Subcutaneous abdominal adipose tissue (tissue), 5 donors: Measurements from ENCODE around the gene DUSP2.

Source experiments
- H3K27ac ChIP-seq: one replicate; pipeline ENCODE4 v1.7.0; 2013; ENCODE audit warnings: low read depth, mild to moderate bottlenecking, inconsistent platforms, low read length, moderate library complexity
- H3K27me3 ChIP-seq, 5 donors: one replicate each; pipeline ENCODE4 v1.7.0; 2013; ENCODE audit warnings: low read length in 5 of 5, inconsistent platforms in 1 of 5; ENCODE audit not compliant: control insufficient read depth in 5 of 5, insufficient read depth in 4 of 5
- H3K36me3 ChIP-seq, 5 donors: one replicate each; pipeline ENCODE4 v1.7.0; 2013; ENCODE audit warnings: low read length in 5 of 5; ENCODE audit not compliant: control insufficient read depth in 5 of 5, insufficient read depth in 5 of 5
- H3K4me1 ChIP-seq, 5 donors: one replicate each; pipeline ENCODE4 v1.7.0; 2013; ENCODE audit warnings: low read length in 5 of 5, mild to moderate bottlenecking in 3 of 5, moderate library complexity in 1 of 5; ENCODE audit not compliant: control insufficient read depth in 5 of 5, insufficient read depth in 5 of 5
- H3K4me3 ChIP-seq, 5 donors: one replicate each; pipeline ENCODE4 v1.7.0; 2013; ENCODE audit warnings: low read length in 5 of 5, low read depth in 1 of 5
- H3K9ac ChIP-seq, 5 donors: one replicate each; pipeline ENCODE4 v1.7.0; 2013; ENCODE audit warnings: low read length in 5 of 5, mild to moderate bottlenecking in 4 of 5, moderate library complexity in 3 of 5
- H3K9me3 ChIP-seq, 5 donors: one replicate each; pipeline ENCODE4 v1.7.0; 2013; ENCODE audit warnings: low read length in 5 of 5; ENCODE audit not compliant: control insufficient read depth in 5 of 5
- donor health status: healthy.
- donor health status: healthy.
- donor health status: healthy.
- donor health status: healthy.
- donor health status: healthy.

DUSP2 gene

DNA sequence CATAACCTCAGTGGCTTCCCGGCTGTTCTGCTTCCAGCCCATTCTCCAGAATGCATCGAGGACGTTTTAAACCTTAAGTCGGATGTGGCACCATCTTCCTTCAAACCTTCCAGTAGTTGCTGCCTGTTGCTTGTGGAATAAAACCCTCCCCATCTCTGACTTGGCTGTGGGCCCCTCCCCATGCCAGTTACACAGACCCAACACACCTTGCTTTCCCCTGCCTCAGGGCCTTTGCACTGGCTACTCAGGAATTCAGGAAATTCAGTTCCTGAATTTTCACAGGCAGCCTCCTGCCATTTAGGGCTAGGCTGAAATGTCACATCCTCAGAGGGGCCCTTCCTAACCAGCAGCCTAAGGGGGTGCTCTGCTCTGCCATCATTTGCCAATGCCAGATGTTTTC lies 23.8 kb downstream of the DUSP2 start:
- Histone ChIP-seq H3K9ac (no peak overlapping the region), H3K36me3 (no peaks in the 10 kb centered on the region), H3K4me1 (peaks cover 0 to 12% (median 4%) of the 10 kb centered on the region in 5 donors), H3K9me3 (no peaks in the 10 kb centered on the region), H3K27me3 (peaks cover 27 to 46% (median 30%) of the 10 kb centered on the region in 5 donors), H3K4me3 (no peak overlapping the region), H3K27ac (no peak overlapping the region)

- H3K4me1 ChIP-seq = peaks cover 0 to 17% (median 7%) of the 10 kb centered on the region in 5 donors
- no peaks in the 10 kb centered on the region for H3K9me3 ChIP-seq
- no peaks in the 10 kb centered on the region for H3K36me3 ChIP-seq
- no peak overlapping the region for H3K4me3 ChIP-seq
- no peak overlapping the region for H3K9ac ChIP-seq
- no peak overlapping the region for H3K27ac ChIP-seq
- peaks cover 28 to 49% (median 32%) of the 10 kb centered on the region in 5 donors for H3K27me3 ChIP-seq
Measured at GRCh38 chr2:96120991-96121390, 24.2 kb downstream of the DUSP2 start.

- Histone ChIP-seq H3K4me3 (no peak overlapping the region), H3K4me1 (peaks cover 0 to 18% (median 10%) of the 10 kb centered on the region in 5 donors), H3K27me3 (peaks cover 33 to 55% (median 37%) of the 10 kb centered on the region in 5 donors), H3K27ac (no peak overlapping the region), H3K9ac (no peak overlapping the region), H3K9me3 (no peaks in the 10 kb centered on the region), H3K36me3 (no peaks in the 10 kb centered on the region)
Measured at GRCh38 chr2:96120091-96120720, 25.0 kb downstream of the DUSP2 start.

- Histone ChIP-seq H3K9me3 (no peaks in the 10 kb centered on the region), H3K4me1 (peaks cover 0 to 18% (median 10%) of the 10 kb centered on the region in 5 donors), H3K27ac (no peak overlapping the region), H3K9ac (no peak overlapping the region), H3K27me3 (peaks cover 33 to 59% (median 37%) of the 10 kb centered on the region in 5 donors), H3K4me3 (no peak overlapping the region), H3K36me3 (no peaks in the 10 kb centered on the region)
Measured at GRCh38 chr2:96119389-96119751, 25.9 kb downstream of the DUSP2 start.

DNA sequence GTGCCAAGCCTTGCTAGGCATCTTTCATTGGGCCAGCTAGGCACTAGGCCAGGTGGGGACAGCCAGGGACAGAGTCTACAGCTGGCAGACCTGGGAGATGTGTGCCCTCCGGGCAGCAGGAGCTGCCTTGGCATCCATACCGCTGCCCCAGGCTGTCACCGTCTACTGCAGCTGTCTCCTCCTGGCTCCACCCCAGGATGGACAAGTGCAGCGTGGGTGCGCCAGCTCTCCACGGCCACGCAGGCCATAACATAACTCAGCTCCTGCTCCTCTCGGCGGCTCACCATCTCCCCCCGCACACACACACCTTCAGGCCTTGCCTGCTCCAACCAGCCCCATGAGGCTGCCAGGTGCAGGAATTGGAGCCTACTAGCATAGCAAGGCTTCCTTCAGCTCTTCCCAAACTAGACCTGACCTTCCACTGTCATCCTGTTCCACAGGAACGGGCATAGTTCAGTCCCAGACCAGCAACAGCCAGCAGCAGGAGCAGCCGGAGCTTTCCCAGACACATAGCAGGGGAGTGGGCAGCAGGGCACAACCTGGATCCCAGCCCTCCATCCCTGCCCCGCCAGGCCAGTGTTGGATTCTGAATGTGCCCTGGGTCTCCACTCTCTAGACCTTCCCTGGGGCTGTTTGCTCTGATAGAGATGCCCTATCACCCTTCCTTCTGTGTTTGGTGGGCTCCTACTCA lies 26.4 kb downstream of the DUSP2 start:
- peaks cover 33 to 61% (median 37%) of the 10 kb centered on the region in 5 donors for H3K27me3 ChIP-seq
- no peaks in the 10 kb centered on the region for H3K36me3 ChIP-seq
- H3K4me1 ChIP-seq = peaks cover 0 to 18% (median 10%) of the 10 kb centered on the region in 5 donors
- no peak overlapping the region for H3K9ac ChIP-seq
- H3K9me3 ChIP-seq = no peaks in the 10 kb centered on the region
- H3K4me3 ChIP-seq = no peak overlapping the region
- no peak overlapping the region for H3K27ac ChIP-seq

GRCh38 chr2:96117701-96118588 lies 27.3 kb downstream of the DUSP2 start:
- Histone ChIP-seq H3K27me3 (peaks cover 33 to 61% (median 37%) of the 10 kb centered on the region in 5 donors), H3K36me3 (no peaks in the 10 kb centered on the region), H3K4me3 (no peak overlapping the region)

DNA sequence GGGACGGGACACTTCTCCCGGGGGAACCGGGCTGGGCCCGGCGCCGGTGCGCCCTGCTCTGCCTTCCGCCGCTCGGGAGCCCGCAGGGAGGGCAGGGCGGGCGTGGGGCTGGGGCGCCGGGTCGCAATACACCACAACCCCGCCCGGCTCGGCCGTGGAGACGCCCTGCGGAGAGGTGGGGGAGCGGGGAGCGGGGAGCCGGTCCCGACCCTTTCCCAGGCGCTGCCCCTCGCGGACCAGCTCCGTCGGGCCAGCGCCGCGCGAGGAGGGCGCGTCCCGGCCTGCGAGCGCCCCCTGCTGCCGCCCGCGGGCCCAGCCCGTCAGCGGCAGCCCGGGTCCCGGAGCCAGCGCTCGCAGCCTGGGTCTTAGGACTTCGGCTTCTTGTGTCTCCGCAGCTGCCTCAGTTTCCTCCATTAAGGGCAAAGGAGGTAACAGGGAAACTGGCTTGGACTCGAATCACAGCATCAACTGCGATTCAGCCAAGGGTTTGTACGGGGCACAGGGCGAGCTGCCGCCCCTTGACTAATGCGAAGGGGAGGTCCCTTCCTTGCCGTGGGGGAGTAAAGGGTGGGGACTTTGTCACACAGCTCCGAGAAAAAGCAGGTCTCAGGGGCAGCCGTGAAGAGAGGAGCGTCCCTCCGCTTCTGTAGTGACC lies 28.2 kb downstream of the DUSP2 start:
- Histone ChIP-seq H3K9ac (no peak overlapping the region), H3K9me3 (no peaks in the 10 kb centered on the region), H3K27me3 (peaks cover 33 to 61% (median 37%) of the 10 kb centered on the region in 5 donors), H3K27ac (no peak overlapping the region), H3K4me3 (peak overlapping the region in 4 of 5 donors; percentile 22 to 66 (median 50)), H3K4me1 (peaks cover 0 to 18% (median 10%) of the 10 kb centered on the region in 5 donors), H3K36me3 (no peaks in the 10 kb centered on the region)

More at GRCh38 chr2:96117701-96118588, 27.3 kb downstream of the DUSP2 start:
- peaks cover 0 to 18% (median 10%) of the 10 kb centered on the region in 5 donors for H3K4me1 ChIP-seq
- no peak overlapping the region for H3K27ac ChIP-seq
- no peaks in the 10 kb centered on the region for H3K9me3 ChIP-seq
- H3K9ac ChIP-seq = no peak overlapping the region

GRCh38 chr2:96116424-96116878 lies 28.8 kb downstream of the DUSP2 start, which contains the start of gene ADRA2B:
ADRA2B (minus strand) TSS chr2:96116571; CDS start chr2:96116149, 422 bp downstream.
- H3K27ac ChIP-seq = no peak within 1 kb of the TSS
- no peaks in the 10 kb centered on the region for H3K36me3 ChIP-seq
- H3K4me3 ChIP-seq = peak within 1 kb of the TSS in 4 of 5 donors; percentile 22 to 66 (median 50)
- no peak within 1 kb of the TSS for H3K9ac ChIP-seq
- H3K9me3 ChIP-seq = no peaks in the 10 kb centered on the region
- peaks cover 0 to 18% (median 10%) of the 10 kb centered on the region in 5 donors for H3K4me1 ChIP-seq
- peaks cover 33 to 58% (median 37%) of the 10 kb centered on the region in 5 donors for H3K27me3 ChIP-seq

DNA sequence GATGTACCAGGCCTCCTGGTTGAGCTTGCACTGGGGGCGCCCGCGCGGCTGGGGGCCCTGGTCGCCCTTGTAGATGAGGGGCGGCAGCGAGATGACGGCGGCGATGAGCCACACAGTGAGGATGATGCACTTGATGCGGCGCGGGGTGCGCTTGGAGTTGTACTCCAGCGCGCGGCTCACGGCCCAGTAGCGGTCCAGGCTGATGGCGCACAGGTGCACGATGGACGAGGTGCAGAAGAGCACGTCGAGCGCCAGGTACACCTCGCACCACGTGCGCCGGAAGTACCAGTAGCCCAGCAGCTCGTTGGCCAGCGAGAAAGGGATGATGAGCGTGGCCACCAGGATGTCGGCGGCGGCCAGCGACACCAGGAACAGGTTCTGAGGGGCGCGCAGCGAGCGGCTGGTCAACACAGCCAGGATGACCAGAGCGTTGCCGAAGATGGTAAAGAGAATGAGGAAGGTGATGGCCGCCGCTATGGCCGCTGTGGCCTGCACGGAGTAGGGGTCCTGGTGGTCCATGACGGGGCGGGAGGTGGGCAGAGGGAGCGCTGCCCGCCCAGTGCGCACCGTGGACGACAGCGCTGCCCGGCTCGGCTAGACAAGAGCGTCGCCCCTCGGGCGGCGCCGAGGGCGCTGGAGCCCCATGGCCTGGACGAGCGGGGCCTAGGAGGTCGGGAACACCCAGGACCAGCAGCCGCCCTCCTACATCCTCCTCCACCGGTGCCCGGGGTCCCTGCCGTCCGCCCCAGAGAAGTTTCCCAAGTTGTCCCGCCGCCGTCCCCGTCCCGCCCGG lies 29.4 kb downstream of the DUSP2 start:
- Histone ChIP-seq H3K4me1 (peaks cover 0 to 18% (median 10%) of the 10 kb centered on the region in 5 donors), H3K36me3 (no peaks in the 10 kb centered on the region), H3K4me3 (peak overlapping the region in 4 of 5 donors; percentile 22 to 66 (median 50)), H3K27ac (no peak overlapping the region), H3K9ac (no peak overlapping the region), H3K27me3 (peaks cover 26 to 52% (median 35%) of the 10 kb centered on the region in 5 donors), H3K9me3 (no peaks in the 10 kb centered on the region)
